ENCODE results near the gene CMC4.

The CMC4 gene

GRCh38 chrX:155052738-155053498 lies 18.0 kb downstream of the CMC4 start:
- DNase-seq: no peak

DNA sequence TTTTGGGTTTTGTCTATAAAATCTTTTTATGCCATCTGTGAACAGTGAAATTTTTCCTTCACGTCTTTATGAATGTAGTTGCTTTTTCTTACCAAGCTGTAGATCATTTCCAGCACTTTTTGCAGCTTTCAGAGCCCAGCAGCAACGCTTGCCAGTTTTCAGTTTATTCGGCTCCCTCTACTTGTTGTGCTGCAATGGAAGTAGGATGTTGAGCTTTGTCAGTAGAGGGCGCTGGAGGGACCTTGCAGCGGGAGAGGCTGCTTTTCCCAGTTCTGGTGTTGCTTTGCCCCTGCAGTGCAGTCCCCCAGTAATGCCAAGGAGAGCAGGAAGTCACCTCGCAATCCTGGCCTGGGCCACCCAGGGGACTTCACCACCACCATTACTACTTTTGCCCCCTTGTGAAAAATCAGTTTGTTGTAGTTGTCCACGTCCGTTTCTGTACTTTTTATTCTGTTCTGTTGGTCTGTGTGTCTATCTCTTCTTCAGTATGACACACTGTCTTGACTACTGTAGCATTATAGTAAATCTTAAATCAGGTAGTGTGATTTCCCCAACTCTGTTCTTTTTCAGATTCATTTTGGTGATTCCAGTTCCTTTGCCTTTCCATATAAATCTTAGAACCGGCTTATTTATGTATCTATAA lies 21.8 kb downstream of the CMC4 start:
- peak; percentile 30 to 37 for DNase-seq

DNA sequence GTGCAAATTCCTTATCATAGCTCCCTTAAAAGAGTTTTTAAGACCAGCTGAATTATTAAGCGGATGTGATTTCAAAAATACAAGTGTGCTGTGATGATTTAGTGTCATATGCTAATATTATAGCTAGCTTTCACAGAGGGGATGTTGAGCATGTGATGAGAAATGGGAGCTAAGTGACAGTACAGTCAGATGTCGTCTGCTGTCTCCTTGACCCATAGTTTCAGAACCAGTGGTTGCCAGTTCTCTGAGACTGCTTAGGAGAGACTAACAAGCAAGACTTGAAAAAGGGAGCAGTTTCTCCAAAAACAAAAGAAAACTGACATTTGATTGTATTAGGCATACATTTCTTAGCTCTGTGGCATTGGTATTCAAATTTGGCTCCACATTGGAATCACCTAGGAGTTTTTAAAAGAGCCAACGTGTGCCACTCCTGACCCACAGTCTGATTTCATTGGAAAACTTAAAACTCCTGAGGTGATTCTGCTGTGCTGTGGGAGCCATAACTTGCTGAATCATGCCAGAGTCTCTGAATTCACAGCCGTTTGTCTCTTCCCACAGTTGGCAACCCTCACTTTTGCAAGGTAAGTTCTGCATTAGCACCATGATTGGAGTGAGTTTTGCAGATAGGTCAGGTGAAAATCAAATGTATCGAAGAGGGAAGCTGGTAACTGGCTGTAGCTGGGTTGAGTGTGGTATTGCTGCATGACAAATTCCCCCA lies 24.0 kb downstream of the CMC4 start:
- no peak for DNase-seq

- no peak for DNase-seq
These were observed 24.7 kb downstream of the CMC4 start for GRCh38 chrX:155046129-155046810.

GRCh38 chrX:155035688-155036087 lies 35.2 kb downstream of the CMC4 start:
- DNase-seq: no peak

- no peak for DNase-seq
These were observed 39.3 kb downstream of the CMC4 start for GRCh38 chrX:155031657-155032056.

- DNase-seq: no peak
These were observed 42.1 kb downstream of the CMC4 start for GRCh38 chrX:155028877-155029291.

GRCh38 chrX:155028129-155028528 lies 42.8 kb downstream of the CMC4 start:
- DNase-seq: no peak

- peak in 1 of 2 experiments; percentile 6 for DNase-seq
These were observed 43.3 kb downstream of the CMC4 start for GRCh38 chrX:155027509-155028066.

DNA sequence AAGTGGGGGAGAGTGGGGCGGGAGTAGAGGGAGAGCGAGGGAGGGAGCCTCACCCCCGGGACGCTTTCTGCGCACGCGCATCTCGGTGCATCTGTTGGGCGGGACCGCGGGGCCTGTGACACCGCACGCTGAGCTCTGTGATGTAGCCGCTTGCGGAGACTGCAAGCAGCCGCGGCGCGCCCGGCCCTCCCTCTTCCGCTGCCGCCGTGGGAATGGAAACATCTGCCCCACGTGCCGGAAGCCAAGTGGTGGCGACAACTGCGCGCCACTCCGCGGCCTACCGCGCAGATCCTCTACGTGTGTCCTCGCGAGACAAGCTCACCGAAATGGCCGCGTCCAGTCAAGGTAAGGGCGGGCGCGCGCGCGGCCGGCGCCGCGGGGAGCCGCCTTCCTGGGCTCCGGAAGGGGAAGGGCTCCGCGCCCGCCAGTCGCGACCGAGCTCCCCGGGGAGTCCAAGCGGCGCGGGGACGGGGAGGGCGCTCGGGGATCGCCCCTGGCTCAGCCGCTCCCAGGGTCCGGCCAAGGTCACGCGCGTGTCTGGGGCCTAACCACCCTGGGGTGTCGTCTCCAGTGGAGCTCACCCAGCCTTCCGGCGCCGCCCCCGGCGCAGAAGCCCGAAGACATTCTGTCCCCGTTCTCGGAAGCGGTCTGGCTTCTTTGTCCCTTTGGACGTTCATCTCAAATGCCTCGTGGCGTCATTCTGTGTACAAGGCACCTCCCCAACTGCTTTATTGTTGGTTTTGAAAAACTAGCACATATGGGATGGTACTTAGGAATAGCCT lies 44.0 kb downstream of the CMC4 start, which contains the start of gene FUNDC2:
TSS of gene FUNDC2 (plus strand) at position 118 of the 782 bp plus-strand sequence. CDS start at position 213, 95 bp downstream.
- peak; percentile 84 to 89 for DNase-seq

- no peak for DNase-seq
These were observed 44.6 kb downstream of the CMC4 start for GRCh38 chrX:155026420-155026726.

DNA sequence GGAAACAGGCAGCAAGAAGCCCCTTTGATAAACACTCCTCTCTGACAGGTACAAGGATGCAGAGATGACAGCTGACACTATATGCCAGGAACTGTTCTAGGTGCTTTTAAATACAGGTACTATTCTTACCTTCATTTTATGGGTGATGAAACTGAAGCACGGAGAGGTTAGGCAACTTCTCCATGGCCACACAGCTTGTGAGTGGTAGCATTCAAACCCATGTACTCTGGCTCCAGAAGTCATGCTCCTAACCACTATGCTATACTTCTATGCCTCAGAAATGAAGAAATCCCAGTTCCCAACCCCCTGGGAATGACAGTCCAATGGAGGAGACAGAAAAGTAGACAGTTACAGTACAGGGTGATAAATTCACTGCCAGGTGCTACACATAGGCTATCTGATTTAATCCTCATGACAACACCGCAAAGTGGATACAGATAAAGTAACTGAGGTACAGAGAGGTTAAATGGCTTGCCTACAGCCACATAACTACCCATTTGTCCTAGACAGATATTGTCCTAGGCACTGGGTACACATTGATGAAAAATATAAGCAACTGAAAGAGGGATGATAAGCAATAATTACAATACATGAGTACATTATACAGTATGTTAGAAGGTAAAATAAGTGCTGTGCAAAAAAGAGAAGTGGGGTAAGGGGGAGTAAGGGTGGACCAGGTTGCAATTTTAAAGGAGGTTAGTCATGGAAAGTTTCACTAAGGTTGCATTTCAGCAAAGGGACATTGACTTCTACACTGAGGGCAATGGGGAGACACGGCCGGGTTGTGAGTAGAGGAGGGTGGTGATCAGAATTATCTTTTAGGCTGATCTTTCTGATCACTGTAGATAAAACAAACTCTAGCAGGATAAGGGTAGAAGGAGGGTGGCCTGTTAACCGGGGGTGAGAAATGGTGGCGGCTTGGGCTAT lies 46.8 kb downstream of the CMC4 start:
- DNase-seq: no peak

DNA sequence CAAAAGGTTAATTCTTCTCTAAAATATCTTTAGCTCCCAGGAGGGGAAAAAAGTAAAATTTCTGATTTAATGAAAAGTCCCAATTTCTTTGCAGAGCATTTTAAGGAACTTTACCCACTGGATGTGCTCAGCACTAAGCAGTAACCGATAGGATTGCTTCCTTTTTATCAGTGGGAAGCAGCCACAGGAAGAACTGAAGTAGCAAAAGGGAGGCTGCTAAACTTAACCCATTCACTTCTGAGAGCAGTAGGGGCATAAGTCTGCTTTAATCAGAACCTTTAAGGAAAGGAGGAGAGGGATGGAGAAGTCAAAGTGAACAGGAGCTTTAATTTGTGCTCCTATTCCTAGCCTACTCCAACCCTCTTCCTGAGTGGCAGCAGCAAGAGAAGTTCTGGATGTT lies 48.4 kb downstream of the CMC4 start, which contains the start of gene F8:
TSS of gene F8 (minus strand) at position 139 of the 400 bp plus-strand sequence. CDS start 171 bp downstream, outside the sequence.
- DNase-seq: no peak

DNA sequence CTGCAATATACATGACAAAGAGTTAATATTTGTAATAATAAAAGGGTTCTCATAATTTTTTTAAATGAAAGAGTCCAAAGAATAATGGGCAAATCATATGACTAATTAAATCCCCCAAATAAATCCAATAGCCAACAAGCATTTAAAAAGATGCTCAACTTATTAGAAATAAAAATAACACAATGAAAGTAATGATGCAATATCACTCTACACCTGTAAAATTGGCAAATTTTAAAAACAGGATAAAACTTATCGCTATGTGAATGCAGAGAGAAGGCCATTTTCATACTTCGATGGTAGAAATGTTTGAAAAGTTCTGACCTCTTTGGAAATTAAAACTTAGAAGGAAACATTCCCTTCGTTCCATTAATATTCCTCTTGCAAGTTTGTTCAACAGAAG lies 50.3 kb downstream of the CMC4 start:
- DNase-seq: no peak

Data from NCI-H2081 (cell line).